GM23248 (cell line): ENCODE results near the gene SLC12A7. TPM values are rescaled to one million over a fixed set of nuclear protein-coding genes. Genes with fewer than 3 reads are reported as not detected.

Experiments used
- DNase-seq: peaks from one replicate; pipeline ENCODE4 v3.0.0-alpha.2; 2015
- H2AFZ ChIP-seq: fragments of 200-600 bp; sonication (generic); 2 replicates; pipeline ENCODE4 v1.6.1; 2016; ENCODE audit warnings: antibody characterized with exemption
- H3F3A ChIP-seq: fragments of 200-600 bp; sonication (generic); 2 replicates; pipeline ENCODE4 v1.6.1; 2016; ENCODE audit warnings: mild to moderate bottlenecking, antibody characterized with exemption, mixed run types; ENCODE audit not compliant: insufficient read depth
- H3K27ac ChIP-seq: fragments of 200-600 bp; sonication (generic); 2 replicates; pipeline ENCODE4 v1.5.1; 2016; ENCODE audit warnings: mild to moderate bottlenecking
- H3K27me3 ChIP-seq: fragments of 200-600 bp; sonication (generic); replicated peaks from 2 replicates; pipeline ENCODE4 v1.6.1; 2016; ENCODE audit warnings: mild to moderate bottlenecking; ENCODE audit not compliant: insufficient read depth
- H3K36me3 ChIP-seq: fragments of 200-600 bp; sonication (generic); 2 replicates; pipeline ENCODE4 v1.6.1; 2016; ENCODE audit warnings: low read depth, mild to moderate bottlenecking
- H3K4me1 ChIP-seq: fragments of 200-600 bp; sonication (generic); 2 replicates; pipeline ENCODE4 v1.6.1; 2016; ENCODE audit warnings: mild to moderate bottlenecking; ENCODE audit not compliant: insufficient read depth
- H3K4me2 ChIP-seq: fragments of 200-600 bp; sonication (generic); one replicate; pipeline ENCODE4 v1.6.1; 2016; ENCODE audit warnings: mild to moderate bottlenecking; ENCODE audit not compliant: unreplicated experiment
- H3K4me3 ChIP-seq: fragments of 200-600 bp; sonication (generic); 2 replicates; pipeline ENCODE4 v1.5.1; 2016; ENCODE audit warnings: mild to moderate bottlenecking
- H3K79me2 ChIP-seq: fragments of 200-600 bp; sonication (generic); 2 replicates; pipeline ENCODE4 v1.6.1; 2016; ENCODE audit warnings: mild to moderate bottlenecking; ENCODE audit not compliant: insufficient read depth
- H3K9ac ChIP-seq: fragments of 200-600 bp; sonication (generic); 2 replicates; pipeline ENCODE4 v1.6.1; 2016; ENCODE audit warnings: mild to moderate bottlenecking
- H3K9me2 ChIP-seq: fragments of 200-600 bp; sonication (generic); 2 replicates; pipeline ENCODE4 v1.6.1; 2016; ENCODE audit warnings: mixed run types, mild to moderate bottlenecking, moderate library complexity; ENCODE audit not compliant: insufficient read depth
- H3K9me3 ChIP-seq: fragments of 200-600 bp; sonication (generic); one replicate; pipeline ENCODE4 v1.6.1; 2017; ENCODE audit warnings: low read depth
- H4K20me1 ChIP-seq: fragments of 200-600 bp; sonication (generic); 2 replicates; pipeline ENCODE4 v1.6.0; 2016; ENCODE audit not compliant: insufficient read depth
- EZH2 ChIP-seq: fragments of 200-600 bp; sonication (generic); IDR thresholded peaks from 2 replicates; pipeline ENCODE4 v1.6.1; 2018; ENCODE audit warnings: antibody characterized with exemption, mild to moderate bottlenecking; ENCODE audit not compliant: insufficient read depth, poor library complexity, severe bottlenecking
- EZH2phosphoT487 ChIP-seq: fragments of 200-600 bp; sonication (generic); IDR thresholded peaks from 2 replicates; pipeline ENCODE4 v1.6.1; 2018; ENCODE audit warnings: antibody characterized with exemption, moderate library complexity, mild to moderate bottlenecking, low read depth; ENCODE audit not compliant: insufficient read depth
- WGBS, 2 experiments: methylation state at CpG; one replicate each; pipeline ENCODE4 v1.1.6; 2015 to 2017; ENCODE audit warnings: low lambda C conversion rate in 2 of 2, low coverage in 1 of 2; ENCODE audit errors: missing lambda C conversion rate in 2 of 2; 5-methylcytosine and 5-hydroxymethylcytosine counted together
- in situ Hi-C: fragments of 300-500 bp; cut with MboI; formaldehyde crosslinking; loops from 2 replicates; pipeline ENCODE4 v1.15.0; 2020
- polyA plus RNA-seq: library from polyadenylated mRNA; unstranded; fragments of >200 nt; fragmentation: Nextera tagmentation; extraction: Ambion mirVana; gene quantifications from 2 replicates; pipeline ENCODE4 v1.2.1, GENCODE V29; 2016
- total RNA-seq: library from RNA; depleted of rRNA; stranded (reverse); fragments of >200 nt; shearing (Covaris generic); gene quantifications from 2 replicates; pipeline ENCODE4 v1.2.3, GENCODE V29; 2014

The SLC12A7 gene
- total and polyA plus RNA-seq, 2 experiments from 2014 or later, result 0.75 to 1.9 TPM

DNA sequence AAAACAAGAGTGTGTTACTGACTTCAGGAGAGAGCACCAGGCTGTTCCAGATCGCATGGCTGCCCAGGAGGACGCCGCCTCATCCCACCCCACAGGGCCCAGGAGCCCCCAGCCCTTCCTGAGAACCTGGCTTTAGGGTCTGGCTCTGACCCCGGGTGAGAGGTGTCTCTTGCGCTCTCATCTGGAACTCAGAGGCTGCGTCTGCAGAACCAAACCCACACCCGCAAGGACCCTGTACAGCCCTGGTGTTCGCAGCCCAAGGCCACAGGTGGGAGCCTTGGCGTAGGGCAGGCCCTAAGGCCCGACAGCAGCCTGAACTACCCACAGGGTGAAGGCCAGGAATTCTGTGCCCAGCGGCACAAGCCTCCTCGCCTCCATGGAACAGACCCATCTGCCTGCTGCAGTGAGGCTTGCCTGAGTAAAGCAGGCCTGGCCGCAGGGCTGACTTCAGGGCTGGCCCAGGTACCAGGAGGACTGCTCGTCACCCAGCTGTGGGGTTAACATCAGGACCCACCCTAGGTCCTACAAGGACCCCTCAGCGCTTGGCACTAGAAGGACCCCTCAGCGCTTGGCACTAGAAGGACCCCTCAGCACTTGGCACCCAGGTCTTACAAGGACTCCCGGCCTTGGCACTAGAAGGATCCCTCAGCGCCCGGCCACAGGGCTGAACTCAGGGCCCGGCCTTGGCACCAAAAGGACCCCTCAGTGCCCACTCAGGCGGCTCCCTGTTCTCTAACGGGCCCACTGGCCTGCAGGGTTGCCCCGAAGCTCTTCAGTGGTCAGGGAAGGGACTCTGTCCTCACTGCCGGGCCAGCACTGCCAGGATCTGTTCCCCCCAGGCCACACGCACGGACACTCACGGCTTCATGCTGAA, 55.0 kb downstream of the SLC12A7 start:
- in situ Hi-C loops, result no loop called here
- no peak for TF ChIP-seq EZH2phosphoT487
- TF ChIP-seq EZH2, result no peak
- Histone ChIP-seq H3K9me2 (no peaks in the 10 kb centered on the region), H2AFZ (no peak overlapping the region), H3K27me3 (no peaks in the 10 kb centered on the region), H3K4me1 (no peaks in the 10 kb centered on the region), H3K27ac (no peak overlapping the region), H3K9me3 (no peaks in the 10 kb centered on the region), H3K79me2 (no peaks in the 10 kb centered on the region), H3F3A (no peaks in the 10 kb centered on the region), H3K36me3 (no peaks in the 10 kb centered on the region), H4K20me1 (no peaks in the 10 kb centered on the region), H3K4me2 (no peak overlapping the region), H3K9ac (no peak overlapping the region), H3K4me3 (no peak overlapping the region)
- 86 to 87% methylated on average over 26 of the region's 27 CpGs for WGBS, 2 experiments
- DNase-seq, result no peak

DNA sequence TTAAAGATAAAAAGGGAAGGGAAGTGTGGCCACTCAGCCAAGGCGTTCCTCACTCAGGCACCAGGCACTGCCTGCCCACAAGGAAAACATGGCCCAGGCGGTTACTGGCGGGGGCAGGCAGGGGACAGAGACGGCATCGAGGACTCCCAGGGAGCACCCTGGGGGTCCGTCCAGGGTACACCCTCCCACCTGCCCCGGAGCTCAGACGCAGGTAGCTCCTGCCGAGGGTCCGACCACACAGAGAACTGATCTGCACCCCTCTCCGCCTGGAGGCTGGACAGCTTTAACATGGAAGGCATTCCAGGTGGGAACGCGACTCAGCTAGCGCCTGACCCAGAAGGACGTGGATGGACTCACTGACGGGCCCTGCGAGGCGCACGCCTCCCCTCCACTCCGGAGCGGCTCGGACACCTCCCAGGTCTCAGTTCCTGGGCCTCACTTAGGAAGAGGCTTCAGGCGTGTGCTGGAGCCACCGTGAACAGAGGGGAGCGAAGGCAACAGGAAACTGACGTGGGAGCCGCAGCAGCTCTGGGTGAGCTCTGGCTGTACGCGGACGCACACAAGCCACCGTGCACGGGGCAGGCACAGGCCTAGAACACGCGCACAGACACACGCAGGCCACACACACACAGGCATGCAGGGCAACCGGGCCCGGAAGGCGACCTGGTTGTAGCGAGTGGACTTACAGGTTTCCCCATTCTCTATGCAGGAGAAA, 55.8 kb downstream of the SLC12A7 start:
- H3K79me2 ChIP-seq, result no peaks in the 10 kb centered on the region
- TF ChIP-seq EZH2 (no peak), EZH2phosphoT487 (no peak)
- WGBS, 2 experiments, result 89 to 92% methylated on average over 36 to 38 of the region's 39 CpGs

DNA sequence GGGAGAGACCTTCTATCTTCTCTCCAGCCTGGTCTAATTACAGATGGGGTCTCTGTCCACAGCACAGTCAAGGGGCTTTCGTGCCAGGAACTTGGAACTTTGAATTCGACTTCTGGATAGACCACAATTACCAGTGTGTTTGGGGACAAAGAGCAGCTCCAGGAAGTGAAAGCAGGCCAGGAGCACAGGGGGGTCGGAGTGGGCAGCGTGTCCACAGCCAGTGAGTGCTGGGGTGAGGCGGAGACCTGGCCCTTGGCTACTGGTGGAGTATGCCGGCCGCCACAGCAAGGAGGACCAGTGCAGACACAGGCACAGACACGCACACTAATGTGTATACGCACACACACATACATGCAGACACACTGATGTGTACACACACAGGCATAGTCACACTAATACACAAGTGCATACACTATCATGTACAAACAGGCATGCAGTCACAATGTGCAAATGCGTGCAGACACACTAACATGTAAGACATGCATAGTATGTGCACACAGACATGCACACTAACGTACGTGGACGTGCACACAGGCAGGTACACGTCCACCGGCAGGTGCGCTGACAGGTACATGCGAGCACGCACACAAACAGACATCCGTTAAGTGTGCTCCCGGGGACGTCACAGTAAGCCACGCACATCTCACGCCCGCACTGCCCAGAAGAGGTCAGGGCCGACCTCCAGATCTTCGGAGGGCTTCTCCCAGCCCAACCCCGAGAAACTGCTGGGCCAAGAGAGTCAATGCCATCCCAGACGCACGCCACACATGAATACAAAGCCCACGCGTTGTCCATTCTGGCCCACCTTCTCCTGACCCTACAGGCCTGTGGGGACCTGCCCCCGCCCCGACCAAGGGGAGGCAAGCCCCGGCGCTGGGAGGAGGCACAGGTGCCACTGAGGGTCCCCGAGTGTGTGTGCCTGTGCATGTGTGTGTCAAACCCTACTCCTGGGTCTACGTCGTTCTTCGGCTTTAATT, 56.8 kb downstream of the SLC12A7 start:
- Histone ChIP-seq H3K9me2 (no peaks in the 10 kb centered on the region), H3K36me3 (no peaks in the 10 kb centered on the region), H3K79me2 (no peaks in the 10 kb centered on the region), H3K4me1 (no peaks in the 10 kb centered on the region), H2AFZ (no peak overlapping the region), H3K4me2 (no peak overlapping the region), H3K27me3 (no peaks in the 10 kb centered on the region), H4K20me1 (no peaks in the 10 kb centered on the region), H3K9ac (no peak overlapping the region), H3K27ac (no peak overlapping the region), H3K4me3 (no peak overlapping the region), H3F3A (no peaks in the 10 kb centered on the region), H3K9me3 (no peaks in the 10 kb centered on the region)
- TF ChIP-seq EZH2phosphoT487 (no peak), EZH2 (no peak)
- DNase-seq, result no peak
- in situ Hi-C loops, result no loop called here
- WGBS, 2 experiments, result 84 to 88% methylated on average over 39 of the region's 39 CpGs

More for the DNA sequence above, 55.8 kb downstream of the SLC12A7 start:
- no peaks in the 10 kb centered on the region for H3K9me3 ChIP-seq
- no peak overlapping the region for H3K4me3 ChIP-seq
- no peaks in the 10 kb centered on the region for H3K27me3 ChIP-seq
- no peaks in the 10 kb centered on the region for H3F3A ChIP-seq
- H3K4me2 ChIP-seq, result no peak overlapping the region
- in situ Hi-C loops, result no loop called here
- no peaks in the 10 kb centered on the region for H3K36me3 ChIP-seq
- H4K20me1 ChIP-seq, result no peaks in the 10 kb centered on the region
- H3K9me2 ChIP-seq, result no peaks in the 10 kb centered on the region
- H3K9ac ChIP-seq, result no peak overlapping the region
- no peak overlapping the region for H3K27ac ChIP-seq
- no peak overlapping the region for H2AFZ ChIP-seq
- H3K4me1 ChIP-seq, result no peaks in the 10 kb centered on the region
- DNase-seq, result no peak
